EH (cell line): ENCODE measurements around the gene TMEM130.
A peak's percentile ranks its signal among the peaks of the same experiment; 100 is the strongest.

Source experiments
- DNase-seq: peaks from one replicate; pipeline ENCODE4 v3.0.0-alpha.2; 2015; ENCODE audit warnings: low read depth

Gene TMEM130

GRCh38 chr7:98869597-98870120 lies at the start of gene TMEM130:
Gene TMEM130 (minus strand): TSS chr7:98870014. CDS start chr7:98869861, 153 bp downstream.
- DNase-seq = no peak

GRCh38 chr7:98917331-98917730 lies 47.5 kb upstream of the TMEM130 start:
- no peak for DNase-seq

GRCh38 chr7:98913612-98914011 lies 43.8 kb upstream of the TMEM130 start:
- peak; percentile 43 for DNase-seq

- no peak for DNase-seq
These were observed 43.2 kb upstream of the TMEM130 start for GRCh38 chr7:98913026-98913425.

GRCh38 chr7:98911916-98912315 lies 42.1 kb upstream of the TMEM130 start:
- no peak for DNase-seq

- DNase-seq = no peak
These were observed 40.6 kb upstream of the TMEM130 start for GRCh38 chr7:98910427-98910826.

- DNase-seq = no peak
These were observed 39.7 kb upstream of the TMEM130 start for GRCh38 chr7:98909487-98909886.

- DNase-seq = no peak
These were observed 38.8 kb upstream of the TMEM130 start for GRCh38 chr7:98908585-98908984.

- no peak for DNase-seq
These were observed 37.8 kb upstream of the TMEM130 start for GRCh38 chr7:98907570-98907969.

- DNase-seq = no peak
These were observed 33.4 kb upstream of the TMEM130 start for GRCh38 chr7:98903246-98903645.

GRCh38 chr7:98902523-98902922 lies 32.7 kb upstream of the TMEM130 start:
- no peak for DNase-seq

GRCh38 chr7:98900815-98901214 lies 31.0 kb upstream of the TMEM130 start:
- DNase-seq = no peak

- no peak for DNase-seq
These were observed 30.0 kb upstream of the TMEM130 start for GRCh38 chr7:98899816-98900215.

GRCh38 chr7:98892609-98893008 lies 22.8 kb upstream of the TMEM130 start:
- no peak for DNase-seq

- no peak for DNase-seq
These were observed 17.2 kb upstream of the TMEM130 start for GRCh38 chr7:98887038-98887437.

- no peak for DNase-seq
These were observed 14.6 kb upstream of the TMEM130 start for GRCh38 chr7:98884416-98884815.

- no peak for DNase-seq
These were observed 11.9 kb upstream of the TMEM130 start for GRCh38 chr7:98881561-98882315.

GRCh38 chr7:98880485-98880884 lies 10.7 kb upstream of the TMEM130 start:
- no peak for DNase-seq

- DNase-seq = no peak
These were observed 10.1 kb upstream of the TMEM130 start for GRCh38 chr7:98879979-98880315.

GRCh38 chr7:98879198-98879978 lies 9.6 kb upstream of the TMEM130 start:
- peak; percentile 36 for DNase-seq

GRCh38 chr7:98878365-98879197 lies 8.8 kb upstream of the TMEM130 start, which contains the start of gene TRRAP:
Gene TRRAP (plus strand): TSS chr7:98878532. CDS start chr7:98881151, 2,619 bp downstream.
- DNase-seq = peak; percentile 72

GRCh38 chr7:98877692-98878364 lies 8.0 kb upstream of the TMEM130 start:
- no peak for DNase-seq
